H1 (cell line): ENCODE measurements around the gene RTN4RL1. TPM values are rescaled to one million over a fixed set of nuclear protein-coding genes. Genes with fewer than 3 reads are reported as not detected.

ENCODE experiments used
- CTCF ChIA-PET: fragments of 300-600 bp; sonication (Branson Sonifier 250); formaldehyde crosslinking; loops from one replicate; lab custom pipeline; 2021; ENCODE audit not compliant: partially characterized antibody; lab: Charles Lee
- POLR2A ChIA-PET: fragments of 300-600 bp; sonication (Branson Sonifier 250); formaldehyde crosslinking; loops from one replicate; lab custom pipeline; 2021; ENCODE audit warnings: inconsistent platforms; ENCODE audit not compliant: partially characterized antibody; lab: Charles Lee
- DNase-seq, 2 experiments: peaks; one replicate each; pipeline versions ENCODE4 v3.0.0 to v3.0.0-alpha.2; 2010 to 2022; ENCODE audit warnings: low spot score in 2 of 2, low read depth in 1 of 2, mixed read lengths in 1 of 2
- FAIRE-seq: peaks from 2 replicates; lab custom pipeline; 2011; peaks lifted over from hg19 to GRCh38; lab: Jason Lieb, UNC
- H2AFZ ChIP-seq: 2 replicates; pipeline ENCODE4 v1.8.1; 2012; ENCODE audit warnings: low read length, inconsistent platforms
- H2AK5ac ChIP-seq: 2 replicates; pipeline ENCODE4 v1.6.1; 2013; ENCODE audit warnings: low read depth, low read length
- H2BK120ac ChIP-seq: replicated peaks from 2 replicates; pipeline ENCODE3; 2013; ENCODE audit warnings: low read depth, low read length, inconsistent platforms
- H2BK12ac ChIP-seq: 2 replicates; pipeline ENCODE4 v1.6.1; 2013; ENCODE audit warnings: low read depth, low read length
- H2BK15ac ChIP-seq: 2 replicates; pipeline ENCODE4 v1.6.1; 2013; ENCODE audit warnings: low read length
- H2BK20ac ChIP-seq: 2 replicates; pipeline ENCODE4 v1.6.1; 2013; ENCODE audit warnings: low read length
- H2BK5ac ChIP-seq: 2 replicates; pipeline ENCODE4 v1.6.1; 2013; ENCODE audit warnings: low read depth, low read length
- H3K14ac ChIP-seq: 2 replicates; pipeline ENCODE4 v1.6.1; 2013; ENCODE audit warnings: inconsistent platforms; ENCODE audit not compliant: insufficient read length
- H3K18ac ChIP-seq: 2 replicates; pipeline ENCODE4 v1.6.1; 2013; ENCODE audit warnings: low read length; ENCODE audit errors: extremely low read depth
- H3K23ac ChIP-seq: 2 replicates; pipeline ENCODE4 v1.6.1; 2013; ENCODE audit warnings: inconsistent platforms; ENCODE audit not compliant: insufficient read length
- H3K23me2 ChIP-seq: 2 replicates; pipeline ENCODE4 v1.6.1; 2013; ENCODE audit warnings: low read depth, low read length
- H3K27ac ChIP-seq: 2 replicates; pipeline ENCODE4 v1.6.1; 2011; ENCODE audit warnings: low read depth, low read length, inconsistent platforms
- H3K27me3 ChIP-seq, 4 experiments: replicated peaks in 1 of 4; 1 replicate in 1 of 4; 2 replicates in 3 of 4; pipeline versions ENCODE4 v1.6.1 to v1.8.1; 2011 to 2013; ENCODE audit warnings: low read length in 3 of 4, mild to moderate bottlenecking in 3 of 4, inconsistent platforms in 2 of 4, mixed read lengths in 2 of 4, moderate library complexity in 1 of 4; ENCODE audit not compliant: control insufficient read depth in 3 of 4, insufficient read depth in 3 of 4; ENCODE audit errors: extremely low read depth in 1 of 4
- H3K36me3 ChIP-seq, 4 experiments: 2 replicates each; pipeline versions ENCODE4 v1.6.1 to v1.8.1; 2011 to 2013; ENCODE audit warnings: mild to moderate bottlenecking in 4 of 4, low read length in 3 of 4, moderate library complexity in 2 of 4, control low read depth in 1 of 4, inconsistent platforms in 1 of 4; ENCODE audit not compliant: insufficient read depth in 4 of 4, control insufficient read depth in 2 of 4
- H3K4ac ChIP-seq: replicated peaks from 2 replicates; pipeline ENCODE3; 2013; ENCODE audit warnings: low read length, low read depth, mixed read lengths, inconsistent platforms; ENCODE audit not compliant: insufficient read length
- H3K4me1 ChIP-seq, 4 experiments: replicated peaks in 1 of 4; 1 replicate in 1 of 4; 2 replicates in 3 of 4; pipeline versions ENCODE4 v1.6.1 to v1.8.1; 2011 to 2013; ENCODE audit warnings: low read length in 3 of 4, inconsistent platforms in 2 of 4, mixed read lengths in 1 of 4; ENCODE audit not compliant: insufficient read depth in 4 of 4, control insufficient read depth in 3 of 4
- H3K4me2 ChIP-seq, 2 experiments: 2 replicates each; pipeline versions ENCODE4 v1.6.1 to v1.8.1; 2011 to 2013; ENCODE audit warnings: low read depth in 2 of 2, low read length in 2 of 2, control low read depth in 1 of 2, inconsistent platforms in 1 of 2, mild to moderate bottlenecking in 1 of 2; ENCODE audit not compliant: insufficient read depth in 1 of 2
- H3K4me3 ChIP-seq, 4 experiments: fragments of 200-600, 300-600 bp in 1 of 4; sonication (generic), shearing (Covaris generic), sonication (Bioruptor Twin) in 1 of 4; 2 replicates each; pipeline versions ENCODE4 v1.5.1 to v1.8.1; 2011 to 2016; ENCODE audit warnings: low read length in 4 of 4, low read depth in 3 of 4, control low read depth in 2 of 4, inconsistent platforms in 2 of 4, mild to moderate bottlenecking in 2 of 4, mixed read lengths in 1 of 4, moderate library complexity in 1 of 4; ENCODE audit not compliant: insufficient read depth in 2 of 4; ENCODE audit errors: extremely low read depth in 1 of 4
- H3K56ac ChIP-seq: replicated peaks from 2 replicates; pipeline ENCODE3; 2013; ENCODE audit warnings: low read depth, mild to moderate bottlenecking, mixed read lengths, low read length, inconsistent platforms; ENCODE audit not compliant: insufficient read length
- H3K79me1 ChIP-seq: 2 replicates; pipeline ENCODE4 v1.6.1; 2013; ENCODE audit warnings: low read depth, low read length, control low read depth
- H3K79me2 ChIP-seq, 2 experiments: 2 replicates each; pipeline versions ENCODE4 v1.6.1 to v1.8.1; 2012 to 2013; ENCODE audit warnings: low read length in 2 of 2, mild to moderate bottlenecking in 2 of 2, inconsistent platforms in 1 of 2; ENCODE audit not compliant: insufficient read depth in 2 of 2, control insufficient read depth in 1 of 2
- H3K9ac ChIP-seq, 4 experiments: replicated peaks in 1 of 4; 1 replicate in 1 of 4; 2 replicates in 3 of 4; pipeline versions ENCODE4 v1.6.1 to v1.8.1; 2011 to 2013; ENCODE audit warnings: low read depth in 3 of 4, low read length in 3 of 4, control low read depth in 2 of 4, mild to moderate bottlenecking in 2 of 4, moderate library complexity in 2 of 4, inconsistent platforms in 1 of 4; ENCODE audit errors: extremely low read depth in 1 of 4
- H3K9me3 ChIP-seq, 2 experiments: 2 replicates each; pipeline versions ENCODE4 v1.6.1 to v1.8.1; 2012 to 2013; ENCODE audit warnings: mild to moderate bottlenecking in 2 of 2, moderate library complexity in 2 of 2, control low read depth in 1 of 2, inconsistent platforms in 1 of 2, low read depth in 1 of 2, low read length in 1 of 2, mixed read lengths in 1 of 2; ENCODE audit not compliant: insufficient read depth in 2 of 2
- H4K20me1 ChIP-seq, 2 experiments: replicated peaks in 1 of 2; 2 replicates each; pipeline versions ENCODE3 to v1.8.1; 2011 to 2013; ENCODE audit warnings: inconsistent platforms in 2 of 2, low read length in 2 of 2, mild to moderate bottlenecking in 1 of 2; ENCODE audit not compliant: insufficient read depth in 2 of 2, control insufficient read depth in 1 of 2
- H4K5ac ChIP-seq: 2 replicates; pipeline ENCODE4 v1.6.1; 2013; ENCODE audit warnings: low read length, low read depth, mixed read lengths, inconsistent platforms; ENCODE audit not compliant: insufficient read length
- H4K8ac ChIP-seq: 2 replicates; pipeline ENCODE4 v1.8.0; 2013; ENCODE audit warnings: mild to moderate bottlenecking, moderate library complexity, low read length, inconsistent platforms; ENCODE audit not compliant: insufficient read depth; ENCODE audit errors: extremely low read depth
- H4K91ac ChIP-seq: replicated peaks from 2 replicates; pipeline ENCODE3; 2013; ENCODE audit warnings: low read length, mixed read lengths, inconsistent platforms; ENCODE audit not compliant: insufficient read length
- BRCA1 ChIP-seq: IDR thresholded peaks from 2 replicates; pipeline ENCODE4 v1.6.1; 2012; ENCODE audit warnings: low read depth, low read length, improper control_type of control experiment
- HDAC6 ChIP-seq: IDR thresholded peaks from one replicate; pipeline ENCODE4 v1.7.1; 2012; ENCODE audit warnings: low read depth, mild to moderate bottlenecking, inconsistent platforms, low read length, moderate library complexity
- NRF1 ChIP-seq: IDR thresholded peaks from 2 replicates; pipeline ENCODE4 v1.6.1; 2011; ENCODE audit warnings: mild to moderate bottlenecking, low read depth, low read length, improper control_type of control experiment
- RAD21 ChIP-seq, 2 experiments: IDR thresholded peaks in 1 of 2; conservative IDR thresholded peaks in 1 of 2; 2 replicates each; pipeline ENCODE4 v1.6.1; 2011; ENCODE audit warnings: low read depth in 2 of 2, low read length in 2 of 2, improper control_type of control experiment in 1 of 2, inconsistent platforms in 1 of 2, mild to moderate bottlenecking in 1 of 2, moderate library complexity in 1 of 2
- SAP30 ChIP-seq: fragments of 300-600 bp; sonication (generic); IDR thresholded peaks from 2 replicates; pipeline ENCODE4 v1.7.1; 2012; ENCODE audit warnings: low read length, moderate library complexity, mild to moderate bottlenecking, inconsistent platforms; ENCODE audit not compliant: insufficient read depth, insufficient replicate concordance
- TAF7 ChIP-seq: optimal IDR thresholded peaks from 2 replicates; pipeline ENCODE3; 2011; ENCODE audit warnings: low read depth, mild to moderate bottlenecking, inconsistent platforms, low read length, moderate library complexity, borderline replicate concordance
- TEAD4 ChIP-seq: IDR thresholded peaks from 2 replicates; pipeline ENCODE4 v1.6.1; 2012; ENCODE audit warnings: low read depth, low read length, inconsistent platforms, mixed read lengths
- YY1 ChIP-seq: IDR thresholded peaks from 2 replicates; pipeline ENCODE4 v1.6.1; 2011; ENCODE audit warnings: low read depth, mild to moderate bottlenecking, low read length
- ZNF274 ChIP-seq: IDR thresholded peaks from 2 replicates; pipeline ENCODE4 v1.7.0; 2012; ENCODE audit warnings: low read length, borderline replicate concordance; ENCODE audit errors: extremely low read depth
- WGBS, 2 experiments: shearing (Covaris generic) in 1 of 2; methylation state at CpG; one replicate each; pipeline versions ENCODE4 v1.1.6 to v1.1.7; 2013 to 2015; ENCODE audit warnings: low lambda C conversion rate in 2 of 2, mixed read lengths in 2 of 2, inconsistent platforms in 1 of 2, low coverage in 1 of 2, missing lambda C conversion rate in 1 of 2; ENCODE audit not compliant: insufficient replicate concordance in 2 of 2, insufficient coverage in 1 of 2, insufficient read length in 1 of 2; ENCODE audit errors: extremely low coverage in 1 of 2, missing lambda C conversion rate in 1 of 2; 5-methylcytosine and 5-hydroxymethylcytosine counted together
- polyA plus RNA-seq, 7 experiments: library from polyadenylated mRNA; depleted of rRNA in 3 of 7; stranded (reverse) in 5 of 7; unstranded in 2 of 7; fragments of >200 nt in 5 of 7; fragments of 200-250 nt in 2 of 7; gene quantifications; 1 replicate in 5 of 7; 2 replicates in 1 of 7; 4 replicates in 1 of 7; pipeline versions ENCODE4 v1.2.1 to v1.2.3, GENCODE V29; 2011 to 2013; ENCODE audit warnings: missing spikeins in 2 of 7, mixed read lengths in 2 of 7
- total RNA-seq: library from RNA; stranded (reverse); fragmentation: NEBNext Ultra II Directional; extraction: Animal tissue kit (Norgen Biotek cat#: 25700); gene quantifications from 2 replicates; pipeline ENCODE4 v1.2.1, GENCODE V29; 2021
- TF ChIP-seq, protein P1 (sequence below): IDR thresholded peaks from 2 replicates; pipeline ENCODE4 v1.6.1; 2012; ENCODE audit warnings: inconsistent platforms
- TF ChIP-seq, protein P2 (sequence below): IDR thresholded peaks from 2 replicates; pipeline ENCODE4 v1.6.1; 2011; ENCODE audit warnings: low read depth, mild to moderate bottlenecking, low read length; ENCODE audit not compliant: insufficient read depth

Gene RTN4RL1
- total and polyA plus RNA-seq, 2 of the 8 experiments (the other 6 are each of a cell fraction or from before 2014, with no cell fraction given): 0.09 TPM; not detected in 1

GRCh38 chr17:1890758-1891450, 134.2 kb downstream of the RTN4RL1 start:
- no peaks in the 10 kb centered on the region; the same call in 1 of the 2 replicates for H3K79me1 ChIP-seq
- no peak overlapping the region for H4K8ac ChIP-seq
- no peak overlapping the region for H3K56ac ChIP-seq
- H4K91ac ChIP-seq: no peak overlapping the region
- WGBS, 2 experiments: 97% methylated on average over 15 of the region's 15 CpGs; no CpG with 5 or more reads in 1 of the 2 experiments
- H3K9me3 ChIP-seq: no peaks in the 10 kb centered on the region
- no peak overlapping the region for H2BK5ac ChIP-seq
- no peak overlapping the region for H2BK20ac ChIP-seq
- H2AK5ac ChIP-seq: no peak overlapping the region
- H3K4ac ChIP-seq: no peak overlapping the region
- no peak overlapping the region for H2BK120ac ChIP-seq
- no peaks in the 10 kb centered on the region for H3K4me1 ChIP-seq
- no peak overlapping the region for H3K18ac ChIP-seq
- no peak overlapping the region for H4K5ac ChIP-seq
- POLR2A ChIA-PET: no interaction called here
- H2AFZ ChIP-seq: no peak overlapping the region
- no peaks in the 10 kb centered on the region for H3K27me3 ChIP-seq
- H3K4me2 ChIP-seq: no peak overlapping the region
- H3K23me2 ChIP-seq: 0 out of 2 replicates have a peak, but pooled peaks cover 1% of the 10 kb centered on the region
- no peak overlapping the region for H2BK12ac ChIP-seq
- FAIRE-seq (no peak), DNase-seq (no peak)
- no peak overlapping the region for H3K9ac ChIP-seq
- peaks cover 7 to 73% (median 50%) of the 10 kb centered on the region in 4 experiments; a peak in 7 of 8 replicates for H3K36me3 ChIP-seq
- no peak overlapping the region for H3K4me3 ChIP-seq
- H4K20me1 ChIP-seq: peaks cover 5 to 7% of the 10 kb centered on the region in 2 experiments
- no peaks in the 10 kb centered on the region for H3K79me2 ChIP-seq
- H3K23ac ChIP-seq: no peak overlapping the region
- no peak overlapping the region for H2BK15ac ChIP-seq
- CTCF ChIA-PET: interaction anchor here (1.1 to 2.0 kb wide), 3 partner anchors 14 to 170 kb away, joined by 3 to 5 read pairs (median 3); no protein-coding TSS in a partner anchor
- no peak overlapping the region for H3K27ac ChIP-seq
- H3K14ac ChIP-seq: no peak overlapping the region
- TF ChIP-seq TEAD4 (no peak), NRF1 (no peak), ZNF274 (no peak), RAD21 (IDR thresholded peaks at IDR 0.05 in 1 of 2, conservative IDR thresholded peaks at IDR 0.05 in 1 of 2; ENCODE audit: low read depth in 2 of 2, low read length in 2 of 2) (no peak), HDAC6 (no peak), YY1 (no peak), BRCA1 (no peak), SAP30 (no peak), TAF7 (no peak)
- TF ChIP-seq, protein P1, sequence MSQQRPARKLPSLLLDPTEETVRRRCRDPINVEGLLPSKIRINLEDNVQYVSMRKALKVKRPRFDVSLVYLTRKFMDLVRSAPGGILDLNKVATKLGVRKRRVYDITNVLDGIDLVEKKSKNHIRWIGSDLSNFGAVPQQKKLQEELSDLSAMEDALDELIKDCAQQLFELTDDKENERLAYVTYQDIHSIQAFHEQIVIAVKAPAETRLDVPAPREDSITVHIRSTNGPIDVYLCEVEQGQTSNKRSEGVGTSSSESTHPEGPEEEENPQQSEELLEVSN: no peak
- TF ChIP-seq, protein P2, sequence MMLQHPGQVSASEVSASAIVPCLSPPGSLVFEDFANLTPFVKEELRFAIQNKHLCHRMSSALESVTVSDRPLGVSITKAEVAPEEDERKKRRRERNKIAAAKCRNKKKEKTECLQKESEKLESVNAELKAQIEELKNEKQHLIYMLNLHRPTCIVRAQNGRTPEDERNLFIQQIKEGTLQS: no peak
